OCI-LY7 (cell line): ENCODE measurements around the gene ANO2.

Source experiments
- CTCF ChIP-seq: fragments of 200-600 bp; sonication (generic); conservative IDR thresholded peaks from 2 replicates; pipeline ENCODE4 v1.5.1; 2014; ENCODE audit warnings: mild to moderate bottlenecking, antibody characterized with exemption, low read length, moderate library complexity, mixed read lengths
- EZH2phosphoT487 ChIP-seq: fragments of 200-600 bp; sonication (generic); IDR thresholded peaks from 2 replicates; pipeline ENCODE4 v1.6.1; 2018; ENCODE audit warnings: low read depth, borderline replicate concordance, mild to moderate bottlenecking, mixed run types, antibody characterized with exemption, low read length, moderate library complexity, mixed read lengths

- TF ChIP-seq EZH2phosphoT487 = no peak
- no peak for TF ChIP-seq CTCF
Measured at GRCh38 chr12:5567016-5567725, 377.9 kb downstream of the ANO2 start.
